ENCODE measurements around the gene TLR5. TPM values are rescaled to one million over a fixed set of nuclear protein-coding genes. Genes with fewer than 3 reads are reported as not detected.

The TLR5 gene, protein sequence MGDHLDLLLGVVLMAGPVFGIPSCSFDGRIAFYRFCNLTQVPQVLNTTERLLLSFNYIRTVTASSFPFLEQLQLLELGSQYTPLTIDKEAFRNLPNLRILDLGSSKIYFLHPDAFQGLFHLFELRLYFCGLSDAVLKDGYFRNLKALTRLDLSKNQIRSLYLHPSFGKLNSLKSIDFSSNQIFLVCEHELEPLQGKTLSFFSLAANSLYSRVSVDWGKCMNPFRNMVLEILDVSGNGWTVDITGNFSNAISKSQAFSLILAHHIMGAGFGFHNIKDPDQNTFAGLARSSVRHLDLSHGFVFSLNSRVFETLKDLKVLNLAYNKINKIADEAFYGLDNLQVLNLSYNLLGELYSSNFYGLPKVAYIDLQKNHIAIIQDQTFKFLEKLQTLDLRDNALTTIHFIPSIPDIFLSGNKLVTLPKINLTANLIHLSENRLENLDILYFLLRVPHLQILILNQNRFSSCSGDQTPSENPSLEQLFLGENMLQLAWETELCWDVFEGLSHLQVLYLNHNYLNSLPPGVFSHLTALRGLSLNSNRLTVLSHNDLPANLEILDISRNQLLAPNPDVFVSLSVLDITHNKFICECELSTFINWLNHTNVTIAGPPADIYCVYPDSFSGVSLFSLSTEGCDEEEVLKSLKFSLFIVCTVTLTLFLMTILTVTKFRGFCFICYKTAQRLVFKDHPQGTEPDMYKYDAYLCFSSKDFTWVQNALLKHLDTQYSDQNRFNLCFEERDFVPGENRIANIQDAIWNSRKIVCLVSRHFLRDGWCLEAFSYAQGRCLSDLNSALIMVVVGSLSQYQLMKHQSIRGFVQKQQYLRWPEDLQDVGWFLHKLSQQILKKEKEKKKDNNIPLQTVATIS
- total RNA-seq: 0.27 and 0.72 TPM in 2 replicates

DNA sequence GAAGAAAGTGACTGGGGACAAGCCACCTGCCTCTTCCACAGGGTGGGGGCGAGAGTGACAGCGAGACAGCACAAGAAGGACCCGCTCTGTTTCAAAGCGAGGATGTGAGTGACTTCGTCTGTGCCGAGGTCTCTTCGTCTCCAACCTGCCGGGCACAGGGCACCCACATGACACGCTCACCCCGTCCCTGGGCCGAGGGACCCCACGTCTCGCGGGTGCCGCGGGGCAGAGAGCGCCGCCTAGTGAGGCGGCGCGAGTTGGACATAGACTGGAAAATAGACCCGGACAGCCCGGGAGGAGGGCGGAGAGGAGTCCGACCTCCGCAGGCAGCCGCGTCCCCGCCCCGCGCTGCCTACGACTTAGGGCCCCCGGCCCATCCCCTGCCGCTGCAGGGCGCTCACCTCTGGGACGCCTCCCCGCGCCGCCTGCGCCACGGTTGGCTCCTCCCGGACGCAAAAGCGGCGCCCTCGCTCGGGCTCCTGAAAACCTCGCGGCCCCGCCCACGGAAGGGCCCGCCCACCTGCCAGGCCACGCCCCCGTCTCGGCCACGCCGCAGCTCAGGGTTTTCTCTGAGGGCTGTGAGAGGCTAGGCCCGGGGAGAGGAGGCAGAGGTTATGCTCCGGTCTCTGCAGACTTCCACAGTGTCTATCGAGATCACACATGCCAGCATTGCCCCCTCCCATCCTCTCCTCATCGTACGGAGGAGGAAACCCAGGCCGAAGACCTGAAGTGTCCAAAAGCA is at the start of gene TLR5:
TSS of gene TLR5 (minus strand) at position 454 of the 742 bp plus-strand sequence. CDS start 30,217 bp downstream, outside the sequence.

Other genes with a start within 250 kb of the TLR5 start
- gene SUSD4, start 220.9 kb upstream of the TLR5 start, total RNA-seq: not detected in 2 replicates

Measured in thoracic aorta endothelial cell (primary cell).